Measurements from ENCODE around the gene TMEM174.

Gene TMEM174

GRCh38 chr5:73174100-73174815, 1.3 kb downstream of the TMEM174 start:
- no peaks in the 10 kb centered on the region for H3K9me3 ChIP-seq (ENCODE audit: control insufficient read depth, low read length)
- H3K27ac ChIP-seq (ENCODE audit: insufficient read depth, low read depth, low read length, poor library complexity, severe bottlenecking) = no peak overlapping the region
- 85 to 88% methylated on average over 8 of the region's 8 CpGs for WGBS, 2 experiments
- no peaks in the 10 kb centered on the region for H3K4me1 ChIP-seq (ENCODE audit: control insufficient read depth, insufficient read depth, low read length)
- no peak overlapping the region for H3K4me3 ChIP-seq (ENCODE audit: insufficient read depth, low read depth, low read length)
- H3K36me3 ChIP-seq (ENCODE audit: control insufficient read depth, insufficient read depth, low read length) = no peaks in the 10 kb centered on the region
- no peaks in the 10 kb centered on the region for H3K27me3 ChIP-seq (ENCODE audit: control insufficient read depth, insufficient read depth, low read length, poor library complexity, severe bottlenecking)

GRCh38 chr5:73176250-73176649, 3.3 kb downstream of the TMEM174 start:
- WGBS, 2 experiments = 86 to 87% methylated on average over 2 of the region's 2 CpGs
- Histone ChIP-seq H3K4me3 (ENCODE audit: insufficient read depth, low read depth, low read length) (no peak overlapping the region), H3K9me3 (ENCODE audit: control insufficient read depth, low read length) (no peaks in the 10 kb centered on the region), H3K27ac (ENCODE audit: insufficient read depth, low read depth, low read length, poor library complexity, severe bottlenecking) (no peak overlapping the region), H3K36me3 (ENCODE audit: control insufficient read depth, insufficient read depth, low read length) (no peaks in the 10 kb centered on the region), H3K4me1 (ENCODE audit: control insufficient read depth, insufficient read depth, low read length) (no peaks in the 10 kb centered on the region), H3K27me3 (ENCODE audit: control insufficient read depth, insufficient read depth, low read length, poor library complexity, severe bottlenecking) (no peaks in the 10 kb centered on the region)

GRCh38 chr5:73178265-73178664, 5.3 kb downstream of the TMEM174 start:
- Histone ChIP-seq H3K27ac (ENCODE audit: insufficient read depth, low read depth, low read length, poor library complexity, severe bottlenecking) (no peak overlapping the region), H3K9me3 (ENCODE audit: control insufficient read depth, low read length) (no peaks in the 10 kb centered on the region), H3K4me3 (ENCODE audit: insufficient read depth, low read depth, low read length) (no peak overlapping the region), H3K27me3 (ENCODE audit: control insufficient read depth, insufficient read depth, low read length, poor library complexity, severe bottlenecking) (no peaks in the 10 kb centered on the region), H3K36me3 (ENCODE audit: control insufficient read depth, insufficient read depth, low read length) (no peaks in the 10 kb centered on the region), H3K4me1 (ENCODE audit: control insufficient read depth, insufficient read depth, low read length) (no peaks in the 10 kb centered on the region)
- WGBS, 2 experiments = 89 to 97% methylated on average over 4 to 5 of the region's 5 CpGs

GRCh38 chr5:73179730-73180129, 6.7 kb downstream of the TMEM174 start:
- H3K4me1 ChIP-seq (ENCODE audit: control insufficient read depth, insufficient read depth, low read length) = no peaks in the 10 kb centered on the region
- no peaks in the 10 kb centered on the region for H3K36me3 ChIP-seq (ENCODE audit: control insufficient read depth, insufficient read depth, low read length)
- H3K9me3 ChIP-seq (ENCODE audit: control insufficient read depth, low read length) = peaks cover 2% of the 10 kb centered on the region
- no peak overlapping the region for H3K4me3 ChIP-seq (ENCODE audit: insufficient read depth, low read depth, low read length)
- 94 to 98% methylated on average over 3 of the region's 3 CpGs for WGBS, 2 experiments
- no peak overlapping the region for H3K27ac ChIP-seq (ENCODE audit: insufficient read depth, low read depth, low read length, poor library complexity, severe bottlenecking)
- no peaks in the 10 kb centered on the region for H3K27me3 ChIP-seq (ENCODE audit: control insufficient read depth, insufficient read depth, low read length, poor library complexity, severe bottlenecking)

- Histone ChIP-seq H3K4me3 (ENCODE audit: insufficient read depth, low read depth, low read length) (no peak overlapping the region), H3K27me3 (ENCODE audit: control insufficient read depth, insufficient read depth, low read length, poor library complexity, severe bottlenecking) (no peaks in the 10 kb centered on the region), H3K36me3 (ENCODE audit: control insufficient read depth, insufficient read depth, low read length) (no peaks in the 10 kb centered on the region), H3K4me1 (ENCODE audit: control insufficient read depth, insufficient read depth, low read length) (no peaks in the 10 kb centered on the region), H3K9me3 (ENCODE audit: control insufficient read depth, low read length) (peaks cover 2% of the 10 kb centered on the region), H3K27ac (ENCODE audit: insufficient read depth, low read depth, low read length, poor library complexity, severe bottlenecking) (no peak overlapping the region)
Measured at GRCh38 chr5:73180566-73180965, 7.6 kb downstream of the TMEM174 start.

GRCh38 chr5:73182307-73182706, 9.3 kb downstream of the TMEM174 start:
- H3K4me1 ChIP-seq (ENCODE audit: control insufficient read depth, insufficient read depth, low read length) = no peaks in the 10 kb centered on the region
- no peaks in the 10 kb centered on the region for H3K36me3 ChIP-seq (ENCODE audit: control insufficient read depth, insufficient read depth, low read length)
- H3K4me3 ChIP-seq (ENCODE audit: insufficient read depth, low read depth, low read length) = no peak overlapping the region
- no peak overlapping the region for H3K27ac ChIP-seq (ENCODE audit: insufficient read depth, low read depth, low read length, poor library complexity, severe bottlenecking)
- peaks cover 2% of the 10 kb centered on the region for H3K9me3 ChIP-seq (ENCODE audit: control insufficient read depth, low read length)
- H3K27me3 ChIP-seq (ENCODE audit: control insufficient read depth, insufficient read depth, low read length, poor library complexity, severe bottlenecking) = no peaks in the 10 kb centered on the region

- WGBS, 2 experiments = 97% methylated on average over 6 of the region's 6 CpGs
- Histone ChIP-seq H3K27me3 (ENCODE audit: control insufficient read depth, insufficient read depth, low read length, poor library complexity, severe bottlenecking) (no peaks in the 10 kb centered on the region), H3K27ac (ENCODE audit: insufficient read depth, low read depth, low read length, poor library complexity, severe bottlenecking) (no peak overlapping the region), H3K4me3 (ENCODE audit: insufficient read depth, low read depth, low read length) (no peak overlapping the region), H3K9me3 (ENCODE audit: control insufficient read depth, low read length) (peaks cover 2% of the 10 kb centered on the region), H3K4me1 (ENCODE audit: control insufficient read depth, insufficient read depth, low read length) (no peaks in the 10 kb centered on the region), H3K36me3 (ENCODE audit: control insufficient read depth, insufficient read depth, low read length) (no peaks in the 10 kb centered on the region)
Measured at GRCh38 chr5:73183000-73183399, 10.0 kb downstream of the TMEM174 start.

- no peak overlapping the region for H3K4me3 ChIP-seq (ENCODE audit: insufficient read depth, low read depth, low read length)
- H3K36me3 ChIP-seq (ENCODE audit: control insufficient read depth, insufficient read depth, low read length) = no peaks in the 10 kb centered on the region
- peaks cover 2% of the 10 kb centered on the region for H3K9me3 ChIP-seq (ENCODE audit: control insufficient read depth, low read length)
- H3K27me3 ChIP-seq (ENCODE audit: control insufficient read depth, insufficient read depth, low read length, poor library complexity, severe bottlenecking) = no peaks in the 10 kb centered on the region
- no peaks in the 10 kb centered on the region for H3K4me1 ChIP-seq (ENCODE audit: control insufficient read depth, insufficient read depth, low read length)
- 81 to 85% methylated on average over 9 of the region's 9 CpGs for WGBS, 2 experiments
- H3K27ac ChIP-seq (ENCODE audit: insufficient read depth, low read depth, low read length, poor library complexity, severe bottlenecking) = no peak overlapping the region
Measured at GRCh38 chr5:73183481-73183891, 10.5 kb downstream of the TMEM174 start.

- Histone ChIP-seq H3K27me3 (ENCODE audit: control insufficient read depth, insufficient read depth, low read length, poor library complexity, severe bottlenecking) (no peaks in the 10 kb centered on the region), H3K27ac (ENCODE audit: insufficient read depth, low read depth, low read length, poor library complexity, severe bottlenecking) (no peak overlapping the region), H3K9me3 (ENCODE audit: control insufficient read depth, low read length) (peaks cover 2% of the 10 kb centered on the region), H3K4me3 (ENCODE audit: insufficient read depth, low read depth, low read length) (no peak overlapping the region), H3K36me3 (ENCODE audit: control insufficient read depth, insufficient read depth, low read length) (no peaks in the 10 kb centered on the region), H3K4me1 (ENCODE audit: control insufficient read depth, insufficient read depth, low read length) (peaks cover 5% of the 10 kb centered on the region)
- WGBS, 2 experiments = 86 to 92% methylated on average over 2 of the region's 2 CpGs
Measured at GRCh38 chr5:73186976-73187375, 14.0 kb downstream of the TMEM174 start.

- Histone ChIP-seq H3K4me3 (ENCODE audit: insufficient read depth, low read depth, low read length) (no peak overlapping the region), H3K27ac (ENCODE audit: insufficient read depth, low read depth, low read length, poor library complexity, severe bottlenecking) (no peak overlapping the region), H3K9me3 (ENCODE audit: control insufficient read depth, low read length) (peaks cover 2% of the 10 kb centered on the region), H3K4me1 (ENCODE audit: control insufficient read depth, insufficient read depth, low read length) (peaks cover 5% of the 10 kb centered on the region), H3K36me3 (ENCODE audit: control insufficient read depth, insufficient read depth, low read length) (no peaks in the 10 kb centered on the region), H3K27me3 (ENCODE audit: control insufficient read depth, insufficient read depth, low read length, poor library complexity, severe bottlenecking) (no peaks in the 10 kb centered on the region)
- WGBS, 2 experiments = 91 to 100% methylated on average over 2 of the region's 2 CpGs
Measured at GRCh38 chr5:73188764-73189531, 16.0 kb downstream of the TMEM174 start.

Data from ectodermal cell (in vitro differentiated cells).